Chondrocyte (in vitro differentiated cells): ENCODE results near the gene OR2Y1. TPM values are rescaled to one million over a fixed set of nuclear protein-coding genes. Genes with fewer than 3 reads are reported as not detected.

Experiments
- DNase-seq: peaks from one replicate; pipeline ENCODE4 v3.0.0; 2021; ENCODE audit warnings: mixed read lengths, low spot score
- H3K27ac Mint-ChIP-seq: one replicate; pipeline ENCODE4 v1.8.0; 2021; ENCODE audit warnings: mild to moderate bottlenecking, moderate library complexity, mixed read lengths; ENCODE audit not compliant: unreplicated experiment
- H3K27me3 Mint-ChIP-seq: 2 replicates; pipeline ENCODE4 v1.8.0; 2021; ENCODE audit warnings: low read depth, mixed read lengths
- H3K36me3 Mint-ChIP-seq: 2 replicates; pipeline ENCODE4 v1.8.0; 2021; ENCODE audit warnings: low read depth, mixed read lengths
- H3K4me1 Mint-ChIP-seq: 2 replicates; pipeline ENCODE4 v1.8.0; 2021; ENCODE audit warnings: low read depth, mild to moderate bottlenecking, mixed read lengths
- H3K4me3 Mint-ChIP-seq: one replicate; pipeline ENCODE4 v1.8.0; 2021; ENCODE audit warnings: mild to moderate bottlenecking, moderate library complexity, mixed read lengths; ENCODE audit not compliant: unreplicated experiment
- H3K9me3 Mint-ChIP-seq: 2 replicates; pipeline ENCODE4 v1.8.0; 2021; ENCODE audit warnings: low read depth, mixed read lengths
- total RNA-seq: library from RNA; stranded (reverse); gene quantifications from 3 replicates; pipeline ENCODE4 v1.2.1, GENCODE V29; 2021
- TF ChIP-seq, protein P1 (sequence below): fragments of 200-600 bp; sonication (generic); IDR thresholded peaks from 2 replicates; pipeline ENCODE4 v1.5.0; 2021; ENCODE audit warnings: antibody characterized with exemption, mild to moderate bottlenecking, moderate library complexity

Gene OR2Y1
- total RNA-seq, 1 donor from 2014 or later, result not detected

GRCh38 chr5:180689775-180690174 lies 50.1 kb downstream of the OR2Y1 start:
- TF ChIP-seq, protein P1, sequence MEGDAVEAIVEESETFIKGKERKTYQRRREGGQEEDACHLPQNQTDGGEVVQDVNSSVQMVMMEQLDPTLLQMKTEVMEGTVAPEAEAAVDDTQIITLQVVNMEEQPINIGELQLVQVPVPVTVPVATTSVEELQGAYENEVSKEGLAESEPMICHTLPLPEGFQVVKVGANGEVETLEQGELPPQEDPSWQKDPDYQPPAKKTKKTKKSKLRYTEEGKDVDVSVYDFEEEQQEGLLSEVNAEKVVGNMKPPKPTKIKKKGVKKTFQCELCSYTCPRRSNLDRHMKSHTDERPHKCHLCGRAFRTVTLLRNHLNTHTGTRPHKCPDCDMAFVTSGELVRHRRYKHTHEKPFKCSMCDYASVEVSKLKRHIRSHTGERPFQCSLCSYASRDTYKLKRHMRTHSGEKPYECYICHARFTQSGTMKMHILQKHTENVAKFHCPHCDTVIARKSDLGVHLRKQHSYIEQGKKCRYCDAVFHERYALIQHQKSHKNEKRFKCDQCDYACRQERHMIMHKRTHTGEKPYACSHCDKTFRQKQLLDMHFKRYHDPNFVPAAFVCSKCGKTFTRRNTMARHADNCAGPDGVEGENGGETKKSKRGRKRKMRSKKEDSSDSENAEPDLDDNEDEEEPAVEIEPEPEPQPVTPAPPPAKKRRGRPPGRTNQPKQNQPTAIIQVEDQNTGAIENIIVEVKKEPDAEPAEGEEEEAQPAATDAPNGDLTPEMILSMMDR, result no peak
- H3K27ac Mint-ChIP-seq, result no peak overlapping the region

More at GRCh38 chr5:180689775-180690174, 50.1 kb downstream of the OR2Y1 start:
- DNase-seq, result no peak
- Mint-ChIP-seq H3K9me3 (no peaks in the 10 kb centered on the region), H3K4me3 (no peak overlapping the region), H3K36me3 (no peaks in the 10 kb centered on the region), H3K4me1 (no peaks in the 10 kb centered on the region), H3K27me3 (peaks cover 64% of the 10 kb centered on the region)

Other genes starting within 250 kb of the OR2Y1 start
- 20.4 to 24.7 TPM (median 22.5 TPM) in 3 replicates for gene CNOT6, start 245.7 kb downstream of the OR2Y1 start, total RNA-seq
- gene SCGB3A1, start 148.6 kb downstream of the OR2Y1 start, total RNA-seq, result 0.47 to 0.77 TPM in 2 of 3 replicates, not detected in the other
- gene FLT4, start 90.5 kb downstream of the OR2Y1 start, total RNA-seq, result 0.10 to 0.31 TPM (median 0.29 TPM) in 3 replicates
- gene MGAT1, start 62.7 kb upstream of the OR2Y1 start, total RNA-seq, result 119 to 136 TPM (median 123 TPM) in 3 replicates
- gene ZFP62, start 121.2 kb upstream of the OR2Y1 start, total RNA-seq, result 13.3 to 19.2 TPM (median 13.9 TPM) in 3 replicates
- not detected in 3 replicates for gene BTNL8, start 159.1 kb upstream of the OR2Y1 start, total RNA-seq
- not detected in 3 replicates for gene BTNL3, start 248.8 kb upstream of the OR2Y1 start, total RNA-seq